ENCODE measurements around the gene TRMT112.

TRMT112 gene

GRCh38 chr11:64323373-64323772, 6.0 kb upstream of the TRMT112 start:
- H3K9me3 ChIP-seq = no peaks in the 10 kb centered on the region
- no peak overlapping the region for H3K4me3 ChIP-seq
- intact Hi-C loops (cut with DNase I; ENCODE audit: low total_unique reads) = no loop called here
- TF ChIP-seq CTCF (IDR thresholded peaks at IDR 0.05) = no peak
- H3K4me1 ChIP-seq = peaks cover 0 to 23% (median 13%) of the 10 kb centered on the region in 4 donors
- peaks cover 0 to 27% (median 0%) of the 10 kb centered on the region in 3 donors for H3K36me3 ChIP-seq
- H3K27ac ChIP-seq = no peak overlapping the region
- DNase-seq = no peak
- H3K27me3 ChIP-seq = no peaks in the 10 kb centered on the region

GRCh38 chr11:64322925-64323260, 5.5 kb upstream of the TRMT112 start:
- Histone ChIP-seq H3K27me3 (no peaks in the 10 kb centered on the region), H3K4me1 (peaks cover 0 to 23% (median 13%) of the 10 kb centered on the region in 4 donors), H3K4me3 (no peak overlapping the region)

GRCh38 chr11:64321533-64321932, 4.2 kb upstream of the TRMT112 start:
- Histone ChIP-seq H3K9me3 (no peaks in the 10 kb centered on the region), H3K4me1 (peaks cover 0 to 26% (median 17%) of the 10 kb centered on the region in 4 donors), H3K36me3 (peaks cover 0 to 29% (median 0%) of the 10 kb centered on the region in 3 donors), H3K4me3 (no peak overlapping the region), H3K27ac (no peak overlapping the region), H3K27me3 (no peaks in the 10 kb centered on the region)
- intact Hi-C loops (cut with DNase I; ENCODE audit: low total_unique reads) = no loop called here
- no peak for TF ChIP-seq CTCF (IDR thresholded peaks at IDR 0.05)
- DNase-seq = no peak

More at GRCh38 chr11:64322925-64323260, 5.5 kb upstream of the TRMT112 start:
- no peak for TF ChIP-seq CTCF (IDR thresholded peaks at IDR 0.05)
- intact Hi-C loops (cut with DNase I; ENCODE audit: low total_unique reads) = no loop called here
- Histone ChIP-seq H3K9me3 (no peaks in the 10 kb centered on the region), H3K27ac (no peak overlapping the region), H3K36me3 (peaks cover 0 to 27% (median 0%) of the 10 kb centered on the region in 3 donors)
- DNase-seq = no peak

GRCh38 chr11:64321026-64321425, 3.7 kb upstream of the TRMT112 start:
- Histone ChIP-seq H3K27ac (no peak overlapping the region), H3K4me1 (peaks cover 0 to 31% (median 22%) of the 10 kb centered on the region in 4 donors), H3K27me3 (no peaks in the 10 kb centered on the region), H3K4me3 (no peak overlapping the region), H3K36me3 (peaks cover 0 to 34% (median 3%) of the 10 kb centered on the region in 3 donors), H3K9me3 (no peaks in the 10 kb centered on the region)
- intact Hi-C loops (cut with DNase I; ENCODE audit: low total_unique reads) = no loop called here
- TF ChIP-seq CTCF (IDR thresholded peaks at IDR 0.05) = no peak
- no peak for DNase-seq

GRCh38 chr11:64320556-64320955, 3.2 kb upstream of the TRMT112 start:
- no peak for TF ChIP-seq CTCF (IDR thresholded peaks at IDR 0.05)
- intact Hi-C loops (cut with DNase I; ENCODE audit: low total_unique reads) = no loop called here
- Histone ChIP-seq H3K4me3 (no peak overlapping the region), H3K4me1 (peaks cover 0 to 33% (median 22%) of the 10 kb centered on the region in 4 donors), H3K9me3 (no peaks in the 10 kb centered on the region), H3K36me3 (peaks cover 2 to 38% (median 8%) of the 10 kb centered on the region in 3 donors), H3K27me3 (no peaks in the 10 kb centered on the region), H3K27ac (no peak overlapping the region)
- no peak for DNase-seq
